Ishikawa (cell line): ENCODE results near the gene IQUB.

Source experiments
- CEBPB ChIP-seq: IDR thresholded peaks from 2 replicates; pipeline ENCODE4 v1.6.1; 2012
- CREB1 ChIP-seq: IDR thresholded peaks from 2 replicates; pipeline ENCODE4 v1.6.1; 2012; ENCODE audit warnings: low read depth
- EGR1 ChIP-seq: IDR thresholded peaks from 2 replicates; pipeline ENCODE4 v1.6.1; 2012
- EP300 ChIP-seq: IDR thresholded peaks from 2 replicates; pipeline ENCODE4 v1.6.1; 2012; ENCODE audit warnings: borderline replicate concordance
- FOXM1 ChIP-seq: IDR thresholded peaks from 2 replicates; pipeline ENCODE4 v1.6.1; 2012; ENCODE audit warnings: low read depth, borderline replicate concordance
- NFIC ChIP-seq: IDR thresholded peaks from 2 replicates; pipeline ENCODE4 v1.6.1; 2012
- RAD21 ChIP-seq: IDR thresholded peaks from 2 replicates; pipeline ENCODE4 v1.6.1; 2012; ENCODE audit warnings: low read depth
- TAF1 ChIP-seq: IDR thresholded peaks from 2 replicates; pipeline ENCODE4 v1.6.1; 2012; ENCODE audit warnings: low read depth, mild to moderate bottlenecking
- TCF12 ChIP-seq: IDR thresholded peaks from 2 replicates; pipeline ENCODE4 v1.6.1; 2012; ENCODE audit warnings: low read depth
- TEAD4 ChIP-seq: IDR thresholded peaks from 2 replicates; pipeline ENCODE4 v1.6.1; 2012
- YY1 ChIP-seq: IDR thresholded peaks from 2 replicates; pipeline ENCODE4 v1.6.1; 2012; ENCODE audit warnings: low read depth
- ZBTB7A ChIP-seq: IDR thresholded peaks from 2 replicates; pipeline ENCODE4 v1.6.1; 2012; ENCODE audit warnings: low read depth
- TF ChIP-seq, protein P1 (sequence below): IDR thresholded peaks from 2 replicates; pipeline ENCODE4 v1.6.1; 2012
- TF ChIP-seq, protein P2 (sequence below): IDR thresholded peaks from 2 replicates; pipeline ENCODE4 v1.6.1; 2012; ENCODE audit warnings: low read depth, mild to moderate bottlenecking
- TF ChIP-seq, protein P3 (sequence below): IDR thresholded peaks from 2 replicates; pipeline ENCODE4 v1.6.1; 2012

Gene IQUB

DNA sequence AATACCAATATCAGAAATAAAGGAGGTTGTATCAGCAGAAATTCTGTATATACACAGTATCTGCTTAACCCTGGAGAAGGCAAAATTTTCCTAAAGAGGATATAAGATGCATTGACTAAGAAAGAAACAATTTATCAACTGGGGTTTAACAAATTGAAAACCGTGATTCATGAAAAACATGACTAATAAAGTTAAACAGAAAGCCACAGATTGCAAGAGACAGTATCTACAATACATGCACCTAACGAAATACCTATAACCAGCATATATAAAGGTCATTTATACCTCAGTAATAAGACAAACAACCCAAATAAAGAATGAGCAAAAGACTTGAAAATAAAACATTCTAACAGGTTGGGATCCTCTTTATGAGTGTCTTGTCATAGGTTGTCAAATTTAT lies 101.8 kb downstream of the IQUB start:
- no peak for TF ChIP-seq RAD21
- TF ChIP-seq ZBTB7A = no peak
- no peak for TF ChIP-seq FOXM1
- no peak for TF ChIP-seq EP300

DNA sequence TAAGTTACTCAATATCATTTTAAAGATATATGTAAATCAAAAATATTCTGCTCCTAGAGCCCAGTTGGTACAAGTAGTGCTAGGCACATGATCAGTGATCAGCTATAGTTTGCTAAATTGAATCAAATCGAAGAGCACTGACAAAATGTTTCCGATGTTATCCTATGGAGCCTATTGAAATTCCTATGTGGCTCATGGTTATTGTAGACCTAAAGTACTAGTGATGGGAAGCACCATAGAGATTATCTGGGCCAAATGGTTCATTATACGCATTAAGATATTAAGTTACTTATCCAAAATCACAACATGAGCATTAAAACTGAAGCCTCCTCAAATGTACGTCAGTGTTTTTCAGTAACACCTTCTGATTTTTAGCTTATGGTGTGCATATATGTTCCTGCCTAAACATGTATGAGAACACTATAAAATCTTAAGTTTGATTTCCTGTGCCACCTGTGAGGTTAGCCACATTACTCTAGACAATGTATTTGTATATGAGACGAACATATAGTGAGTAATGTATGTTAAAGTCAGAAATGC lies 103.2 kb downstream of the IQUB start:
- TF ChIP-seq TEAD4 (no peak), CREB1 (no peak), FOXM1 (no peak)
- TF ChIP-seq, protein P1, sequence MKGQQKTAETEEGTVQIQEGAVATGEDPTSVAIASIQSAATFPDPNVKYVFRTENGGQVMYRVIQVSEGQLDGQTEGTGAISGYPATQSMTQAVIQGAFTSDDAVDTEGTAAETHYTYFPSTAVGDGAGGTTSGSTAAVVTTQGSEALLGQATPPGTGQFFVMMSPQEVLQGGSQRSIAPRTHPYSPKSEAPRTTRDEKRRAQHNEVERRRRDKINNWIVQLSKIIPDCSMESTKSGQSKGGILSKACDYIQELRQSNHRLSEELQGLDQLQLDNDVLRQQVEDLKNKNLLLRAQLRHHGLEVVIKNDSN = no peak

DNA sequence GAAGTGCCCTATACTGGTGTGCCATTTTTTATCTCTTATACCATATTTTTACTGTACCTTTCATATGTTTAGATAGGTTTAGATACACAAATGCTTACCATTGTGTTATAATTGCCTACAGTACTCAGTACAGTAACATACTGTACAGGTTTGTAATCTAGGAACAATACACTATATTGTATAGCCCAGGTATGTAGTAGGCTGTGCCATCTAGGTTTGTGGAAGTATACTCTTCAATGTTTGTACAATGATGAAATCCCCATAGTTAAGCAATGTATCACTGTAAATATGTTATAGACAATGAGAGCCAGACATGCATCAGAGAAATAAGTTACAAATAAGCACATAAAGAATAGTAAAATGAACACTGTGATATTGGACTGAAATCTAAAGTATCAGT lies 109.1 kb downstream of the IQUB start:
- TF ChIP-seq ZBTB7A (no peak), TEAD4 (no peak), NFIC (no peak), TAF1 (no peak), FOXM1 (no peak), RAD21 (no peak), YY1 (no peak), TCF12 (no peak)
- TF ChIP-seq, protein P1 = no peak

DNA sequence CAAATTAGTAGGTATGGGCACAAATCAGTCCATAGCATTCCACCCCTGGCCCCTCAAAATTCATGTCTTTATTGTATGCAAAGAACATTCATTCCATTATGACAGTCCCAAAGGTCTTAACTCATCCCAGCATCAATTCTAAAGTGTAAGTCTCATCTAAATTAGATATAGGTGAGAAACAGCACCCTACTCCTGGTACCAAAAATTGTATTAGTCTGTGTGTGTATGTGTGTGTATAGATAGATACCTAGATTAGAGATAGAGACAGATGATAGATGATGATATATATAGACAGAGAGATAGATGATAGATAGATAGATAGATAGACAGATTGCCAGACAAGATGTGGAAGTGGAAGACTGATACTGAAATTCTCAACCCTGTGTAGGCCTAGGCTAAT lies 109.9 kb downstream of the IQUB start:
- TF ChIP-seq CREB1 = no peak
- TF ChIP-seq ZBTB7A = no peak
- TF ChIP-seq, protein P2, sequence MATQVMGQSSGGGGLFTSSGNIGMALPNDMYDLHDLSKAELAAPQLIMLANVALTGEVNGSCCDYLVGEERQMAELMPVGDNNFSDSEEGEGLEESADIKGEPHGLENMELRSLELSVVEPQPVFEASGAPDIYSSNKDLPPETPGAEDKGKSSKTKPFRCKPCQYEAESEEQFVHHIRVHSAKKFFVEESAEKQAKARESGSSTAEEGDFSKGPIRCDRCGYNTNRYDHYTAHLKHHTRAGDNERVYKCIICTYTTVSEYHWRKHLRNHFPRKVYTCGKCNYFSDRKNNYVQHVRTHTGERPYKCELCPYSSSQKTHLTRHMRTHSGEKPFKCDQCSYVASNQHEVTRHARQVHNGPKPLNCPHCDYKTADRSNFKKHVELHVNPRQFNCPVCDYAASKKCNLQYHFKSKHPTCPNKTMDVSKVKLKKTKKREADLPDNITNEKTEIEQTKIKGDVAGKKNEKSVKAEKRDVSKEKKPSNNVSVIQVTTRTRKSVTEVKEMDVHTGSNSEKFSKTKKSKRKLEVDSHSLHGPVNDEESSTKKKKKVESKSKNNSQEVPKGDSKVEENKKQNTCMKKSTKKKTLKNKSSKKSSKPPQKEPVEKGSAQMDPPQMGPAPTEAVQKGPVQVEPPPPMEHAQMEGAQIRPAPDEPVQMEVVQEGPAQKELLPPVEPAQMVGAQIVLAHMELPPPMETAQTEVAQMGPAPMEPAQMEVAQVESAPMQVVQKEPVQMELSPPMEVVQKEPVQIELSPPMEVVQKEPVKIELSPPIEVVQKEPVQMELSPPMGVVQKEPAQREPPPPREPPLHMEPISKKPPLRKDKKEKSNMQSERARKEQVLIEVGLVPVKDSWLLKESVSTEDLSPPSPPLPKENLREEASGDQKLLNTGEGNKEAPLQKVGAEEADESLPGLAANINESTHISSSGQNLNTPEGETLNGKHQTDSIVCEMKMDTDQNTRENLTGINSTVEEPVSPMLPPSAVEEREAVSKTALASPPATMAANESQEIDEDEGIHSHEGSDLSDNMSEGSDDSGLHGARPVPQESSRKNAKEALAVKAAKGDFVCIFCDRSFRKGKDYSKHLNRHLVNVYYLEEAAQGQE = no peak
- no peak for TF ChIP-seq NFIC
- TF ChIP-seq, protein P3, sequence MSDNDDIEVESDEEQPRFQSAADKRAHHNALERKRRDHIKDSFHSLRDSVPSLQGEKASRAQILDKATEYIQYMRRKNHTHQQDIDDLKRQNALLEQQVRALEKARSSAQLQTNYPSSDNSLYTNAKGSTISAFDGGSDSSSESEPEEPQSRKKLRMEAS = no peak
- TF ChIP-seq TAF1 = no peak
- TF ChIP-seq YY1 = no peak

DNA sequence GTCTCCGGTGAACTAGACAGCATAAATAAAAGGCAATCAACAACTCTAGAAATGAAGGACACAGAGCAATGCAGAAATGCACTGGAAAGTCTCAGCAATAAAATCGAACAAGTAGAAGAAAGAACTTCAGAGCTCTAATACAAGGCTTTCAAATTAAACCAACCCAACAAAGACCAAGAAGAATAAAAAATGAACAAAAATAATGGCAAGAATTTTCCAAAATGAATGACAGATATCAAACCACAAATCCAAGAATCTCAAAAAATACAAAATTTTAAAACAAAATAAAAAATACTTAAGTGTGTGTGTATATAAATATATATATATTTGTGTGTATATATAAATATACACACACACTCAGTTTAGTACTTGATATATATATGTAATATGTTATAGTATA lies 110.8 kb downstream of the IQUB start:
- TF ChIP-seq, protein P1 = no peak
- TF ChIP-seq FOXM1 (no peak), NFIC (no peak), YY1 (no peak), TAF1 (no peak), TEAD4 (no peak), ZBTB7A (no peak), CREB1 (no peak), RAD21 (no peak), EP300 (no peak), EGR1 (no peak), TCF12 (no peak), CEBPB (no peak)
- TF ChIP-seq, protein P2 = no peak
- TF ChIP-seq, protein P3 = no peak

DNA sequence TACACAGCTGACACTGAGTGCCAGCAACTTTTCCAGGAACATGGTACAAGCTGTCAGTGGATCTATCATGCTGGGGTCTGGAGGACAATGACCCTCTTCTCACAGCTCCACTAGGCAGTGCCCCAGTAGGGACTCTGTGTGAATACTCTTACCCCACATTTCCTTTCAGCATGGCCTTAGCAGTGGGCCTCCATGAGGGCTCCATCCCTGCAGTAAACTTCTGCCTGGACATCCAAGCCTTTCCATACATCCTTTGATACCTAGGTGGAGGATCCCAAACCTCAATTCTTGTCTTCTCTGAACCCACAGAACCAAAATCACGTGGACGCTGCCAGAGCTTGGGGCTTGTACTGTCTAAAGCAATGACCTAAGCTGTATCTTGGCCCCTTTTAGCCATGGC lies 116.8 kb downstream of the IQUB start:
- TF ChIP-seq, protein P2 = no peak
- TF ChIP-seq RAD21 = no peak
- no peak for TF ChIP-seq EGR1
- TF ChIP-seq YY1 = no peak
- no peak for TF ChIP-seq EP300
- no peak for TF ChIP-seq ZBTB7A
- TF ChIP-seq, protein P1 = no peak
- TF ChIP-seq TEAD4 = no peak
- TF ChIP-seq FOXM1 = no peak
- no peak for TF ChIP-seq TAF1
- TF ChIP-seq CEBPB = no peak
- TF ChIP-seq CREB1 = no peak
- TF ChIP-seq TCF12 = no peak
- TF ChIP-seq, protein P3 = no peak
